Endothelial cell of umbilical vein (primary cell): Measurements from ENCODE around the gene NOS2. TPM values are rescaled to one million over a fixed set of nuclear protein-coding genes. Genes with fewer than 3 reads are reported as not detected.

Source experiments
- BruUV-seq: library from RNA; stranded (reverse); fragments of 400-500 nt; replicated peaks from 2 replicates; lab custom pipeline; 2021; lab: Mats Ljungman, UMichigan
- CTCF ChIA-PET: fragments of 300-600, 350-600 bp; sonication (Branson Sonifier 250); formaldehyde crosslinking; loops from one replicate; lab custom pipeline; 2021; ENCODE audit warnings: antibody characterized with exemption, inconsistent platforms; lab: Charles Lee
- POLR2A ChIA-PET: fragments of 300-600, 350-600 bp; sonication (Branson Sonifier 250); formaldehyde crosslinking; loops from one replicate; lab custom pipeline; 2021; ENCODE audit warnings: antibody characterized with exemption, inconsistent platforms; lab: Charles Lee
- DNase-seq: peaks from one replicate; pipeline ENCODE4 v3.0.0-alpha.2; 2011; ENCODE audit warnings: low read depth, low spot score
- FAIRE-seq: peaks from 2 replicates; lab custom pipeline; 2011; peaks lifted over from hg19 to GRCh38; lab: Jason Lieb, UNC
- H2AFZ ChIP-seq: 2 replicates; pipeline ENCODE4 v1.6.0; 2012; ENCODE audit warnings: low read depth, low read length, control low read depth, inconsistent platforms
- H3K27ac ChIP-seq: 2 replicates; pipeline ENCODE4 v1.5.1; 2011; ENCODE audit warnings: low read depth, mild to moderate bottlenecking, control low read depth, low read length, moderate library complexity; ENCODE audit not compliant: insufficient read depth
- H3K27me3 ChIP-seq, 2 experiments: 2 replicates each; pipeline versions ENCODE4 v1.6.0 to v1.6.1; 2011; ENCODE audit warnings: low read length in 2 of 2, mixed read lengths in 1 of 2; ENCODE audit not compliant: control insufficient read depth in 2 of 2, insufficient read depth in 2 of 2
- H3K36me3 ChIP-seq, 2 experiments: 2 replicates in 1 of 2; 3 replicates in 1 of 2; pipeline ENCODE4 v1.5.1; 2011; ENCODE audit warnings: low read length in 2 of 2, mild to moderate bottlenecking in 1 of 2, moderate library complexity in 1 of 2; ENCODE audit not compliant: control insufficient read depth in 2 of 2, insufficient read depth in 2 of 2; ENCODE audit errors: extremely low read depth in 1 of 2
- H3K4me1 ChIP-seq: 3 replicates; pipeline ENCODE4 v1.5.1; 2011; ENCODE audit warnings: mild to moderate bottlenecking, low read length; ENCODE audit not compliant: control insufficient read depth, insufficient read depth; ENCODE audit errors: extremely low read depth
- H3K4me2 ChIP-seq: 2 replicates; pipeline ENCODE4 v1.6.1; 2011; ENCODE audit warnings: low read length, control low read depth, mixed read lengths; ENCODE audit not compliant: insufficient read depth
- H3K4me3 ChIP-seq, 3 experiments: fragments of 200-600 bp in 1 of 3; sonication (generic), shearing (Covaris generic) in 1 of 3; replicated peaks in 1 of 3; 2 replicates each; pipeline ENCODE4 v1.5.1; 2011 to 2016; ENCODE audit warnings: control low read depth in 3 of 3, low read length in 3 of 3, mild to moderate bottlenecking in 2 of 3, inconsistent platforms in 1 of 3, low read depth in 1 of 3, moderate library complexity in 1 of 3; ENCODE audit not compliant: insufficient read depth in 1 of 3
- H3K79me2 ChIP-seq: 2 replicates; pipeline ENCODE4 v1.6.0; 2012; ENCODE audit warnings: low read length, inconsistent platforms; ENCODE audit not compliant: control insufficient read depth, insufficient read depth
- H3K9ac ChIP-seq: replicated peaks from 2 replicates; pipeline ENCODE3; 2011; ENCODE audit warnings: low read length, control low read depth; ENCODE audit not compliant: insufficient read depth; ENCODE audit errors: extremely low read depth
- H3K9me1 ChIP-seq: replicated peaks from 3 replicates; pipeline ENCODE4 v1.6.0; 2011; ENCODE audit warnings: mild to moderate bottlenecking, low read length; ENCODE audit not compliant: control insufficient read depth, insufficient read depth; ENCODE audit errors: extremely low read depth
- H3K9me3 ChIP-seq: replicated peaks from 2 replicates; pipeline ENCODE4 v1.5.1; 2012; ENCODE audit warnings: low read length, inconsistent platforms; ENCODE audit not compliant: control insufficient read depth, insufficient read depth
- H4K20me1 ChIP-seq: replicated peaks from 2 replicates; pipeline ENCODE3; 2011; ENCODE audit warnings: mild to moderate bottlenecking, low read length; ENCODE audit not compliant: control insufficient read depth, insufficient read depth; ENCODE audit errors: extremely low read depth
- CTCF ChIP-seq, 2 donors: IDR thresholded peaks; 1 replicate in 1 of 2; 2 replicates in 1 of 2; pipeline ENCODE4 v1.5.1; 2011; ENCODE audit warnings: low read length in 2 of 2, mild to moderate bottlenecking in 2 of 2, moderate library complexity in 2 of 2, control low read depth in 1 of 2, inconsistent platforms in 1 of 2, low read depth in 1 of 2; ENCODE audit not compliant: insufficient read depth in 1 of 2; ENCODE audit errors: extremely low read depth in 1 of 2
- EZH2 ChIP-seq: IDR thresholded peaks from 2 replicates; pipeline ENCODE4 v1.6.1; 2012; ENCODE audit warnings: borderline replicate concordance, low read depth, mild to moderate bottlenecking, moderate library complexity, low read length, inconsistent platforms; ENCODE audit not compliant: severe bottlenecking
- FOS ChIP-seq: IDR thresholded peaks from 2 replicates; pipeline ENCODE4 v1.6.1; 2011; ENCODE audit warnings: mild to moderate bottlenecking, low read length, moderate library complexity, borderline replicate concordance; ENCODE audit not compliant: insufficient read depth
- GATA2 ChIP-seq: IDR thresholded peaks from 2 replicates; pipeline ENCODE4 v1.7.0; 2011; ENCODE audit warnings: low read depth, mild to moderate bottlenecking, moderate library complexity, mixed read lengths, low read length; ENCODE audit not compliant: insufficient read length, insufficient read depth
- JUN ChIP-seq: IDR thresholded peaks from 2 replicates; pipeline ENCODE4 v1.6.1; 2011; ENCODE audit warnings: borderline replicate concordance, low read depth; ENCODE audit not compliant: insufficient read length, insufficient read depth
- MYC ChIP-seq: IDR thresholded peaks from one replicate; pipeline ENCODE4 v1.6.1; 2011; ENCODE audit warnings: mild to moderate bottlenecking, low read depth, low read length
- POLR2A ChIP-seq: IDR thresholded peaks from 2 replicates; pipeline ENCODE4 v1.6.1; 2012; ENCODE audit warnings: low read depth, mild to moderate bottlenecking, control low read depth, low read length
- POLR2AphosphoS5 ChIP-seq: IDR thresholded peaks from 2 replicates; pipeline ENCODE4 v1.6.1; 2012; ENCODE audit warnings: low read depth, mild to moderate bottlenecking, control low read depth, low read length, moderate library complexity; ENCODE audit not compliant: insufficient read depth
- dilution Hi-C: fragments of 300-500 bp; cut with MboI; formaldehyde crosslinking; loops from one replicate; pipeline ENCODE4 v1.15.0; 2019; ENCODE audit warnings: low sequenced_read_pairs; ENCODE audit not compliant: extremely low pct_ligation_motif_present
- intact Hi-C: fragments of 100-400 bp; cut with micrococcal nuclease; formaldehyde crosslinking; loops from one replicate; pipeline ENCODE4 v1.10.0; 2022
- polyA plus RNA-seq, 4 experiments: library from polyadenylated mRNA; depleted of rRNA in 3 of 4; stranded (reverse) in 3 of 4; unstranded in 1 of 4; fragments of >200 nt; gene quantifications; 2 replicates each; pipeline versions ENCODE4 v1.2.1 to v1.2.3, GENCODE V29; 2011 to 2012; ENCODE audit warnings: missing spikeins in 1 of 4
- total RNA-seq: library from RNA; stranded (reverse); gene quantifications from 2 replicates; pipeline ENCODE4 v1.2.3, GENCODE V29; 2021

Gene NOS2
- total and polyA plus RNA-seq, 2 donors (not counting 3 experiments of a cell fraction or from before 2014, with no cell fraction given), result 0.01 TPM; not detected in 1

DNA sequence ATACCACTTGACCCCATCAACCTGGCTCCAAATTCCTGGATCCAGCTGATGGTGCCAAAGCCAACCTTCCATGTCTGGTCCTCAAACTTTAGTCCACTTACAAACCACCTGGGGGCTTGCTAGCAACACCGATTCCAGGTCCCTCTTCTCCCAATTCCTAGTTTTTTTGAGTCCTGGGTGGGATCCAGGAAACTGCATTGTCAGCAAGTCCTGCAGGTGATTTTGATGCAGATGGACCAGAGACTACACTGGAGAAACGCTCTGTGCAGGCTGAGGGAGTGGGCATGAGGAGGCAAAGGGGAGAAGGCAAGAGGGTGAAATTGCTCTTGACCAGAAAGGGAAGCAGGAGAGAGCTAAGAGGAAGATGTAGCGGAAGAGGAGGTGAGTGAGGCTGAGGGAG lies 21.0 kb upstream of the NOS2 start:
- no TSS peak for BruUV-seq
- Histone ChIP-seq H2AFZ (no peak overlapping the region), H3K27ac (no peak overlapping the region), H3K9ac (no peak overlapping the region), H3K79me2 (no peaks in the 10 kb centered on the region), H3K4me1 (peaks cover 19% of the 10 kb centered on the region), H3K36me3 (no peaks in the 10 kb centered on the region), H3K4me2 (no peak overlapping the region), H3K4me3 (no peak overlapping the region), H4K20me1 (no peaks in the 10 kb centered on the region), H3K9me3 (no peaks in the 10 kb centered on the region), H3K27me3 (no peaks in the 10 kb centered on the region), H3K9me1 (no peaks in the 10 kb centered on the region)
- TF ChIP-seq EZH2 (no peak), POLR2A (no peak), MYC (no peak), GATA2 (no peak), FOS (no peak), CTCF (IDR thresholded peaks at IDR 0.05; ENCODE audit: extremely low read depth in 1 of 2, insufficient read depth in 1 of 2, low read depth in 1 of 2, low read length in 2 of 2) (no peak), JUN (no peak), POLR2AphosphoS5 (no peak)
- DNase-seq (no peak), FAIRE-seq (no peak)
- ChIA-PET POLR2A (no interaction called here), CTCF (interaction anchor here (4.8 kb wide), 1 partner anchor 14 kb away, joined by 45 read pairs; no protein-coding TSS in a partner anchor)
- intact Hi-C loops, result no loop called here
- dilution Hi-C loops, result no loop called here
